Measurements from ENCODE around the gene CEP112.

CEP112 gene

GRCh38 chr17:65712383-65713267 lies 479.3 kb downstream of the CEP112 start:
- Histone ChIP-seq H3K4me1 (ENCODE audit: control insufficient read depth, insufficient read depth, low read length) (peaks cover 9% of the 10 kb centered on the region), H3K27ac (ENCODE audit: low read depth, low read length) (no peak overlapping the region), H3K27me3 (ENCODE audit: control insufficient read depth, insufficient read depth, low read length) (no peaks in the 10 kb centered on the region), H3K36me3 (ENCODE audit: control insufficient read depth, insufficient read depth, low read length) (no peaks in the 10 kb centered on the region), H3K4me3 (ENCODE audit: low read depth, low read length) (no peak overlapping the region), H3K9me3 (ENCODE audit: control insufficient read depth, insufficient read depth, low read length) (no peaks in the 10 kb centered on the region), H3K9ac (ENCODE audit: low read depth, low read length) (no peak overlapping the region)

GRCh38 chr17:65711671-65712276 lies 480.2 kb downstream of the CEP112 start:
- Histone ChIP-seq H3K9me3 (ENCODE audit: control insufficient read depth, insufficient read depth, low read length) (no peaks in the 10 kb centered on the region), H3K27ac (ENCODE audit: low read depth, low read length) (no peak overlapping the region), H3K4me3 (ENCODE audit: low read depth, low read length) (no peak overlapping the region), H3K27me3 (ENCODE audit: control insufficient read depth, insufficient read depth, low read length) (no peaks in the 10 kb centered on the region), H3K36me3 (ENCODE audit: control insufficient read depth, insufficient read depth, low read length) (no peaks in the 10 kb centered on the region), H3K9ac (ENCODE audit: low read depth, low read length) (no peak overlapping the region), H3K4me1 (ENCODE audit: control insufficient read depth, insufficient read depth, low read length) (peaks cover 9% of the 10 kb centered on the region)

- no peak overlapping the region for H3K27ac ChIP-seq (ENCODE audit: low read depth, low read length)
- H3K36me3 ChIP-seq (ENCODE audit: control insufficient read depth, insufficient read depth, low read length): no peaks in the 10 kb centered on the region
- H3K9me3 ChIP-seq (ENCODE audit: control insufficient read depth, insufficient read depth, low read length): no peaks in the 10 kb centered on the region
- no peak overlapping the region for H3K4me3 ChIP-seq (ENCODE audit: low read depth, low read length)
- peaks cover 19% of the 10 kb centered on the region for H3K4me1 ChIP-seq (ENCODE audit: control insufficient read depth, insufficient read depth, low read length)
- H3K9ac ChIP-seq (ENCODE audit: low read depth, low read length): no peak overlapping the region
- H3K27me3 ChIP-seq (ENCODE audit: control insufficient read depth, insufficient read depth, low read length): no peaks in the 10 kb centered on the region
These were observed 484.2 kb downstream of the CEP112 start for GRCh38 chr17:65707780-65708179.

- Histone ChIP-seq H3K36me3 (ENCODE audit: control insufficient read depth, insufficient read depth, low read length) (no peaks in the 10 kb centered on the region), H3K4me1 (ENCODE audit: control insufficient read depth, insufficient read depth, low read length) (peaks cover 10% of the 10 kb centered on the region; the same call in 1 of the 2 replicates), H3K4me3 (ENCODE audit: low read depth, low read length) (no peak overlapping the region), H3K9me3 (ENCODE audit: control insufficient read depth, insufficient read depth, low read length) (no peaks in the 10 kb centered on the region), H3K27ac (ENCODE audit: low read depth, low read length) (no peak overlapping the region), H3K27me3 (ENCODE audit: control insufficient read depth, insufficient read depth, low read length) (no peaks in the 10 kb centered on the region), H3K9ac (ENCODE audit: low read depth, low read length) (no peak overlapping the region)
These were observed 487.2 kb downstream of the CEP112 start for GRCh38 chr17:65704731-65705130.

GRCh38 chr17:65703891-65704290 lies 488.0 kb downstream of the CEP112 start:
- H3K4me3 ChIP-seq (ENCODE audit: low read depth, low read length): no peak overlapping the region
- H3K4me1 ChIP-seq (ENCODE audit: control insufficient read depth, insufficient read depth, low read length): peaks cover 13% of the 10 kb centered on the region
- no peak overlapping the region for H3K27ac ChIP-seq (ENCODE audit: low read depth, low read length)
- no peak overlapping the region for H3K9ac ChIP-seq (ENCODE audit: low read depth, low read length)
- no peaks in the 10 kb centered on the region for H3K36me3 ChIP-seq (ENCODE audit: control insufficient read depth, insufficient read depth, low read length)
- no peaks in the 10 kb centered on the region for H3K9me3 ChIP-seq (ENCODE audit: control insufficient read depth, insufficient read depth, low read length)
- H3K27me3 ChIP-seq (ENCODE audit: control insufficient read depth, insufficient read depth, low read length): no peaks in the 10 kb centered on the region

- Histone ChIP-seq H3K27ac (ENCODE audit: low read depth, low read length) (no peak overlapping the region), H3K9ac (ENCODE audit: low read depth, low read length) (no peak overlapping the region), H3K36me3 (ENCODE audit: control insufficient read depth, insufficient read depth, low read length) (no peaks in the 10 kb centered on the region), H3K4me1 (ENCODE audit: control insufficient read depth, insufficient read depth, low read length) (peaks cover 45% of the 10 kb centered on the region), H3K27me3 (ENCODE audit: control insufficient read depth, insufficient read depth, low read length) (peaks cover 3% of the 10 kb centered on the region; the same call in 1 of the 2 replicates), H3K4me3 (ENCODE audit: low read depth, low read length) (no peak overlapping the region), H3K9me3 (ENCODE audit: control insufficient read depth, insufficient read depth, low read length) (no peaks in the 10 kb centered on the region)
These were observed 492.5 kb downstream of the CEP112 start for GRCh38 chr17:65699459-65699858.

GRCh38 chr17:65698381-65699061 lies 493.4 kb downstream of the CEP112 start:
- Histone ChIP-seq H3K36me3 (ENCODE audit: control insufficient read depth, insufficient read depth, low read length) (no peaks in the 10 kb centered on the region), H3K27ac (ENCODE audit: low read depth, low read length) (peak overlapping the region; percentile 89), H3K4me1 (ENCODE audit: control insufficient read depth, insufficient read depth, low read length) (peaks cover 45% of the 10 kb centered on the region), H3K27me3 (ENCODE audit: control insufficient read depth, insufficient read depth, low read length) (peaks cover 3% of the 10 kb centered on the region; the same call in 1 of the 2 replicates), H3K4me3 (ENCODE audit: low read depth, low read length) (peak overlapping the region; percentile 43), H3K9ac (ENCODE audit: low read depth, low read length) (no peak overlapping the region; the same call in none of the 2 replicates), H3K9me3 (ENCODE audit: control insufficient read depth, insufficient read depth, low read length) (no peaks in the 10 kb centered on the region)

- H3K9me3 ChIP-seq (ENCODE audit: control insufficient read depth, insufficient read depth, low read length): no peaks in the 10 kb centered on the region
- H3K9ac ChIP-seq (ENCODE audit: low read depth, low read length): no peak overlapping the region
- peak overlapping the region; percentile 43; the same call in 1 of the 2 replicates for H3K4me3 ChIP-seq (ENCODE audit: low read depth, low read length)
- H3K27ac ChIP-seq (ENCODE audit: low read depth, low read length): peak overlapping the region; percentile 89
- H3K4me1 ChIP-seq (ENCODE audit: control insufficient read depth, insufficient read depth, low read length): peaks cover 45% of the 10 kb centered on the region
- H3K36me3 ChIP-seq (ENCODE audit: control insufficient read depth, insufficient read depth, low read length): no peaks in the 10 kb centered on the region
- peaks cover 3% of the 10 kb centered on the region; the same call in 1 of the 2 replicates for H3K27me3 ChIP-seq (ENCODE audit: control insufficient read depth, insufficient read depth, low read length)
These were observed 494.3 kb downstream of the CEP112 start for GRCh38 chr17:65697661-65698060.

- Histone ChIP-seq H3K9ac (ENCODE audit: low read depth, low read length) (no peak overlapping the region), H3K27ac (ENCODE audit: low read depth, low read length) (peak overlapping the region; percentile 89), H3K4me3 (ENCODE audit: low read depth, low read length) (peak overlapping the region; percentile 22; the same call in 1 of the 2 replicates), H3K9me3 (ENCODE audit: control insufficient read depth, insufficient read depth, low read length) (no peaks in the 10 kb centered on the region), H3K36me3 (ENCODE audit: control insufficient read depth, insufficient read depth, low read length) (no peaks in the 10 kb centered on the region), H3K27me3 (ENCODE audit: control insufficient read depth, insufficient read depth, low read length) (peaks cover 3% of the 10 kb centered on the region; the same call in 1 of the 2 replicates), H3K4me1 (ENCODE audit: control insufficient read depth, insufficient read depth, low read length) (peaks cover 45% of the 10 kb centered on the region)
These were observed 495.1 kb downstream of the CEP112 start for GRCh38 chr17:65696739-65697394.

- Histone ChIP-seq H3K27me3 (ENCODE audit: control insufficient read depth, insufficient read depth, low read length) (peaks cover 3% of the 10 kb centered on the region; the same call in 1 of the 2 replicates), H3K27ac (ENCODE audit: low read depth, low read length) (no peak overlapping the region), H3K9me3 (ENCODE audit: control insufficient read depth, insufficient read depth, low read length) (no peaks in the 10 kb centered on the region), H3K4me1 (ENCODE audit: control insufficient read depth, insufficient read depth, low read length) (peaks cover 52% of the 10 kb centered on the region), H3K9ac (ENCODE audit: low read depth, low read length) (no peak overlapping the region), H3K4me3 (ENCODE audit: low read depth, low read length) (no peak overlapping the region), H3K36me3 (ENCODE audit: control insufficient read depth, insufficient read depth, low read length) (no peaks in the 10 kb centered on the region)
These were observed 497.3 kb downstream of the CEP112 start for GRCh38 chr17:65694601-65695000.

Data from HUES48 (cell line).